Osteoblast (primary cell): ENCODE data around the gene CSF3. TPM values are rescaled to one million over a fixed set of nuclear protein-coding genes. Genes with fewer than 3 reads are reported as not detected.
"Not testable (repeated sequence)": the region's sequence is repeated elsewhere in the genome, so short reads cannot be mapped to it uniquely, and the experiment has no call there.

Experiments
- DNase-seq: peaks from one replicate; pipeline ENCODE4 v3.0.0; 2011; ENCODE audit warnings: low spot score, mixed read lengths; ENCODE audit not compliant: insufficient read length; ENCODE audit errors: missing footprints
- H2AFZ ChIP-seq: 2 replicates; pipeline ENCODE4 v1.6.0; 2011; ENCODE audit warnings: mild to moderate bottlenecking, low read length
- H3K27ac ChIP-seq: 2 replicates; pipeline ENCODE4 v1.5.1; 2011; ENCODE audit warnings: mild to moderate bottlenecking, low read depth, low read length, moderate library complexity
- H3K27me3 ChIP-seq: 2 replicates; pipeline ENCODE4 v1.6.0; 2012; ENCODE audit warnings: mild to moderate bottlenecking, control low read depth, inconsistent platforms, low read length, moderate library complexity; ENCODE audit not compliant: insufficient read depth
- H3K36me3 ChIP-seq: 2 replicates; pipeline ENCODE4 v1.5.1; 2011; ENCODE audit warnings: mild to moderate bottlenecking, low read length, control low read depth, moderate library complexity; ENCODE audit not compliant: insufficient read depth
- H3K4me1 ChIP-seq: 2 replicates; pipeline ENCODE4 v1.5.1; 2011; ENCODE audit warnings: mild to moderate bottlenecking, low read length, control low read depth, moderate library complexity; ENCODE audit not compliant: insufficient read depth
- H3K4me2 ChIP-seq: 2 replicates; pipeline ENCODE4 v1.6.0; 2011; ENCODE audit warnings: mild to moderate bottlenecking, low read length; ENCODE audit not compliant: insufficient read depth
- H3K4me3 ChIP-seq: fragments of 200-600 bp; sonication (generic); 3 replicates; pipeline ENCODE4 v1.5.1; 2012; ENCODE audit warnings: mild to moderate bottlenecking, low read length, inconsistent platforms; ENCODE audit not compliant: insufficient read depth
- H3K79me2 ChIP-seq: 2 replicates; pipeline ENCODE4 v1.6.0; 2012; ENCODE audit warnings: mild to moderate bottlenecking, low read length, control low read depth, inconsistent platforms; ENCODE audit not compliant: insufficient read depth
- H3K9me3 ChIP-seq: 2 replicates; pipeline ENCODE4 v1.5.1; 2011; ENCODE audit warnings: low read depth, low read length, control low read depth
- H4K20me1 ChIP-seq: 2 replicates; pipeline ENCODE4 v1.6.0; 2012; ENCODE audit warnings: mild to moderate bottlenecking, low read length, control low read depth; ENCODE audit not compliant: insufficient read depth
- CTCF ChIP-seq: IDR thresholded peaks from 2 replicates; pipeline ENCODE4 v1.5.1; 2011; ENCODE audit warnings: mild to moderate bottlenecking, low read depth, low read length, moderate library complexity; ENCODE audit errors: extremely low read depth
- total RNA-seq: library from RNA; depleted of rRNA; stranded (reverse); fragments of >200 nt; gene quantifications from 2 replicates; pipeline ENCODE4 v1.2.3, GENCODE V29; 2012

The CSF3 gene
- total RNA-seq, 1 donor, result not detected

GRCh38 chr17:40000161-40000560 lies 15.1 kb upstream of the CSF3 start:
- no peak overlapping the region for H2AFZ ChIP-seq
- H3K27me3 ChIP-seq, result no peaks in the 10 kb centered on the region
- H3K9me3 ChIP-seq, result no peaks in the 10 kb centered on the region
- no peak overlapping the region for H3K27ac ChIP-seq
- no peak for TF ChIP-seq CTCF
- peaks cover 4% of the 10 kb centered on the region for H4K20me1 ChIP-seq
- H3K4me1 ChIP-seq, result no peaks in the 10 kb centered on the region
- no peaks in the 10 kb centered on the region for H3K79me2 ChIP-seq
- H3K4me3 ChIP-seq, result no peak overlapping the region
- no peak overlapping the region for H3K4me2 ChIP-seq
- DNase-seq, result no peak
- H3K36me3 ChIP-seq, result peaks cover 23% of the 10 kb centered on the region

- H3K36me3 ChIP-seq, result peaks cover 12% of the 10 kb centered on the region
- not testable (repeated sequence) for H3K79me2 ChIP-seq, H3K27ac ChIP-seq, H3K4me2 ChIP-seq, H3K4me3 ChIP-seq, DNase-seq, H3K9me3 ChIP-seq, H2AFZ ChIP-seq, H3K4me1 ChIP-seq, H3K27me3 ChIP-seq, H4K20me1 ChIP-seq
Observed at GRCh38 chr17:40001335-40001734, 13.9 kb upstream of the CSF3 start.

- Histone ChIP-seq H4K20me1 (no peaks in the 10 kb centered on the region), H3K4me3 (no peak overlapping the region), H3K4me2 (no peak overlapping the region), H3K36me3 (no peaks in the 10 kb centered on the region), H3K4me1 (no peaks in the 10 kb centered on the region), H3K9me3 (no peaks in the 10 kb centered on the region), H3K27me3 (no peaks in the 10 kb centered on the region), H3K27ac (no peak overlapping the region), H2AFZ (no peak overlapping the region), H3K79me2 (no peaks in the 10 kb centered on the region)
- no peak for TF ChIP-seq CTCF
- no peak for DNase-seq
Observed at GRCh38 chr17:40004072-40004471, 11.2 kb upstream of the CSF3 start.

GRCh38 chr17:40004712-40005111 lies 10.5 kb upstream of the CSF3 start:
- no peak overlapping the region for H3K4me3 ChIP-seq
- no peak overlapping the region for H3K4me2 ChIP-seq
- H4K20me1 ChIP-seq, result no peaks in the 10 kb centered on the region
- no peaks in the 10 kb centered on the region for H3K9me3 ChIP-seq
- no peak overlapping the region for H3K27ac ChIP-seq
- no peak for DNase-seq
- no peak overlapping the region for H2AFZ ChIP-seq
- no peak for TF ChIP-seq CTCF
- H3K4me1 ChIP-seq, result no peaks in the 10 kb centered on the region
- H3K27me3 ChIP-seq, result no peaks in the 10 kb centered on the region
- no peaks in the 10 kb centered on the region for H3K36me3 ChIP-seq
- no peaks in the 10 kb centered on the region for H3K79me2 ChIP-seq
